DOHH2 (cell line): ENCODE results near the gene CYS1.

ENCODE experiments used
- H3F3A ChIP-seq: fragments of 200-600 bp; sonication (generic), shearing (Covaris generic); 2 replicates; pipeline ENCODE4 v1.6.0; 2016; ENCODE audit warnings: antibody characterized with exemption, mild to moderate bottlenecking; ENCODE audit not compliant: control insufficient read depth, insufficient read depth
- H3K27ac ChIP-seq: fragments of 200-600 bp; sonication (generic); 2 replicates; pipeline ENCODE4 v1.5.1; 2014; ENCODE audit warnings: low read depth, mild to moderate bottlenecking, low read length, moderate library complexity
- H3K27me3 ChIP-seq: fragments of 200-600 bp; sonication (generic); 2 replicates; pipeline ENCODE4 v1.6.1; 2014; ENCODE audit warnings: mild to moderate bottlenecking, low read length, mixed read lengths; ENCODE audit not compliant: control insufficient read depth
- H3K36me3 ChIP-seq: fragments of 200-600 bp; sonication (generic); 2 replicates; pipeline ENCODE4 v1.6.1; 2014; ENCODE audit warnings: mild to moderate bottlenecking, low read length, moderate library complexity, mixed read lengths; ENCODE audit not compliant: control insufficient read depth
- H3K4me1 ChIP-seq: fragments of 200-600 bp; sonication (generic); 2 replicates; pipeline ENCODE4 v1.6.1; 2014; ENCODE audit warnings: mild to moderate bottlenecking, low read length, mixed read lengths; ENCODE audit not compliant: control insufficient read depth
- H3K4me2 ChIP-seq: fragments of 200-600 bp; sonication (generic); 2 replicates; pipeline ENCODE4 v1.6.0; 2014; ENCODE audit warnings: mild to moderate bottlenecking, low read length, moderate library complexity
- H3K4me3 ChIP-seq: fragments of 200-600 bp; sonication (generic); 2 replicates; pipeline ENCODE4 v1.5.1; 2014; ENCODE audit warnings: mild to moderate bottlenecking, low read length, mixed read lengths
- H3K79me2 ChIP-seq: fragments of 200-600 bp; sonication (generic); 2 replicates; pipeline ENCODE4 v1.6.1; 2014; ENCODE audit warnings: mild to moderate bottlenecking, low read length, mixed read lengths; ENCODE audit not compliant: control insufficient read depth
- H3K9me2 ChIP-seq: fragments of 200-600 bp; sonication (generic); replicated peaks from 2 replicates; pipeline ENCODE4 v1.6.1; 2014; ENCODE audit warnings: mild to moderate bottlenecking, low read length, mixed read lengths; ENCODE audit not compliant: control insufficient read depth
- H3K9me3 ChIP-seq: fragments of 200-600 bp; sonication (generic); 2 replicates; pipeline ENCODE4 v1.6.1; 2014; ENCODE audit warnings: antibody characterized with exemption, low read length, mixed read lengths; ENCODE audit not compliant: control insufficient read depth, insufficient read depth
- H4K20me1 ChIP-seq: fragments of 200-600 bp; sonication (generic); 2 replicates; pipeline ENCODE4 v1.6.0; 2014; ENCODE audit warnings: low read depth, mild to moderate bottlenecking, antibody characterized with exemption, low read length, moderate library complexity; ENCODE audit not compliant: control insufficient read depth, insufficient read depth
- EZH2phosphoT487 ChIP-seq: fragments of 200-600 bp; sonication (generic); IDR thresholded peaks from 2 replicates; pipeline ENCODE4 v1.6.1; 2017; ENCODE audit warnings: borderline replicate concordance, mild to moderate bottlenecking, antibody characterized with exemption, low read length, moderate library complexity, mixed read lengths
- TF ChIP-seq, protein P1 (sequence below): fragments of 200-600 bp; sonication (generic); IDR thresholded peaks from one replicate; pipeline ENCODE4 v1.5.1; 2014; ENCODE audit warnings: antibody characterized with exemption, mild to moderate bottlenecking, low read depth, low read length; ENCODE audit not compliant: poor library complexity, severe bottlenecking

CYS1 gene

DNA sequence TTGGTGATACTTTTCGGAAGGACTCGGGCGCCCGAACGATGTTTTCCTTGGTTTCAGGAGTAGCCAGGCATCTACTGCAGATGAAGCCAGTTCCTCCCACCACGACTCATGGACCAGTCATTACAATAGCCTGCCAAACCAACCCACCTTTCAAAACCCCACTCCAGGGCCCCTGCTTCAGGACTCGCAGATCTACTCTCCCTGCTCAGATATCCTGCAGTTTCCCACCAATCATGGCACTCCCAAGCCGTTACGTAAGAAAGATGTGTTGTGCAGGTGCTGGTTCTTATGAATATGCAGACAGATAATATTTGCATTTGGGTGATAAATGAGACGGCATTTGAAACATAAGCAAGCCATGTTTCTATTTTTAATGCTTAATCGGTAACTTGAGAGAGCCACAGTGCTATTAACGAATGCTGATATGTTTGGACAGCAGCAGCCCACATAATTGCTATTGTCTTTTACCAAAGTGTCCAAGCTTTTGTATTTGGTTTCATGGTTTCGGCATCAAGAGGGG lies 3.5 kb upstream of the CYS1 start:
- H3K27ac ChIP-seq: peak overlapping the region; percentile 97
- H3F3A ChIP-seq: peaks cover 33% of the 10 kb centered on the region
- H3K4me3 ChIP-seq: peak overlapping the region; percentile 65
- H3K9me2 ChIP-seq: no peaks in the 10 kb centered on the region
- no peaks in the 10 kb centered on the region for H3K36me3 ChIP-seq
- peaks cover 8% of the 10 kb centered on the region for H3K27me3 ChIP-seq
- no peaks in the 10 kb centered on the region for H3K9me3 ChIP-seq
- peak overlapping the region; percentile 90 for H3K4me2 ChIP-seq
- no peaks in the 10 kb centered on the region for H4K20me1 ChIP-seq
- H3K79me2 ChIP-seq: no peaks in the 10 kb centered on the region
- TF ChIP-seq EZH2phosphoT487: no peak
- TF ChIP-seq, protein P1, sequence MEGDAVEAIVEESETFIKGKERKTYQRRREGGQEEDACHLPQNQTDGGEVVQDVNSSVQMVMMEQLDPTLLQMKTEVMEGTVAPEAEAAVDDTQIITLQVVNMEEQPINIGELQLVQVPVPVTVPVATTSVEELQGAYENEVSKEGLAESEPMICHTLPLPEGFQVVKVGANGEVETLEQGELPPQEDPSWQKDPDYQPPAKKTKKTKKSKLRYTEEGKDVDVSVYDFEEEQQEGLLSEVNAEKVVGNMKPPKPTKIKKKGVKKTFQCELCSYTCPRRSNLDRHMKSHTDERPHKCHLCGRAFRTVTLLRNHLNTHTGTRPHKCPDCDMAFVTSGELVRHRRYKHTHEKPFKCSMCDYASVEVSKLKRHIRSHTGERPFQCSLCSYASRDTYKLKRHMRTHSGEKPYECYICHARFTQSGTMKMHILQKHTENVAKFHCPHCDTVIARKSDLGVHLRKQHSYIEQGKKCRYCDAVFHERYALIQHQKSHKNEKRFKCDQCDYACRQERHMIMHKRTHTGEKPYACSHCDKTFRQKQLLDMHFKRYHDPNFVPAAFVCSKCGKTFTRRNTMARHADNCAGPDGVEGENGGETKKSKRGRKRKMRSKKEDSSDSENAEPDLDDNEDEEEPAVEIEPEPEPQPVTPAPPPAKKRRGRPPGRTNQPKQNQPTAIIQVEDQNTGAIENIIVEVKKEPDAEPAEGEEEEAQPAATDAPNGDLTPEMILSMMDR: no peak
- H3K4me1 ChIP-seq: peaks cover 89% of the 10 kb centered on the region

DNA sequence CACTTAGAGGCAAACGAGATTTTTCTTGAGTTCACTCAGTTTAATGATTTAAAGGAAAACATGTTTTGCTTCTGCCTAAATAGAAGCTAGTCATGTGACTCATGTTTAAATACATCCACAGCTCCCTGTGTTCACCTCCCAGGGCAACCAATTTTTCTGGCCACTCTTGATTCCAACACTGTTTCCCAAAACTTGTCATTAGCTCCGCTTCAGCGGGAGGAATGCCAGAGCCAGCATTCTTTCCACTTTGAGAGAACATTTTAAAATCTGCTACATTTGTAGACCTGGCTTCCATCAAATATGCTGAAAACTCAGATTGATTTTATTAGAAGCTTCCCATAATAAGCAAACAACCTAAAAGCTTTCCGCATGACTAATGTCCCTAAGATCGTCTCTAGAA lies 2.8 kb upstream of the CYS1 start:
- H4K20me1 ChIP-seq: no peaks in the 10 kb centered on the region
- H3F3A ChIP-seq: peaks cover 33% of the 10 kb centered on the region
- peaks cover 91% of the 10 kb centered on the region for H3K4me1 ChIP-seq
- H3K36me3 ChIP-seq: no peaks in the 10 kb centered on the region
- H3K9me2 ChIP-seq: no peaks in the 10 kb centered on the region
- peak overlapping the region; percentile 97 for H3K27ac ChIP-seq
- no peaks in the 10 kb centered on the region for H3K9me3 ChIP-seq
- no peaks in the 10 kb centered on the region for H3K79me2 ChIP-seq
- H3K4me2 ChIP-seq: peak overlapping the region; percentile 90
- TF ChIP-seq EZH2phosphoT487: no peak
- TF ChIP-seq, protein P1: no peak
- peaks cover 15% of the 10 kb centered on the region for H3K27me3 ChIP-seq
- peak overlapping the region; percentile 65 for H3K4me3 ChIP-seq

DNA sequence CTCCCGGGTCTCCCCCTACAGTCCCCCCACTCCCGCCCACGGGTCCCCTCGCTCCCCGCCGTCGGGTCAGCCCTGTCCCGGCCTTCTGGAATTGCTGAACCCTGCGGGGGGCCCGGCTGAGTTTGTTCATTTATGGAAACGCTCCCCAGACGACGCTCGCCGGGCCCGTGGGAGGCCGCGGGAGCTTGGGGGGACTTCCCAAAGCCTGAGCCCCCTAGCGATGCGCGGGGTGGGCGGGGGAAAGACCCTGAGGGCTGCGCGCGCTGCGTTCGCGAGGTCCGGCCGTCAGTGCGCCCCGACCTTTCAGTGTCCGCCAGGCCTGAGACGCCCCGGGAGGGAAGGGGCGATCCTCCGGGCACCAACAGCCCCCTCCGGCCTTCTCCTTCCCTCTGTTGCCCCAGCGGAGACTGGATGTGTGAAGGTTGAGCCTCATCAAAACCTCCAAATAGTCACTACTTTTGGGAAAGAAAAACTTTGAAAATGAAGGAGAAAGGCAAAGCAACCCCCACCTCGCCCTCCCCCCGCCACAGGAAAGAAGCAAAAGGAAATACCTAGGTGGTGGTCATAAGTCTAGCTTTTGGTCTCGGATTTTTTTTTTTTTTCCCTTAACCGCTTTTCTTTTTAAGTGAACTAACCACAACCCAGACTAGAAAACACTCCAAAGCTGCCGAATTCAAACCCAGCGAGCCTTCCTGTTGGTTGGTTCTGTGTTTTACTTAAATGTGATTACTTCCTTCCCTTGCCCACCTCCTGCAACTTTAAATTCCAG lies 509 bp upstream of the CYS1 start:
- peak overlapping the region; percentile 72 for H3K4me3 ChIP-seq
- H3K4me2 ChIP-seq: peak overlapping the region; percentile 90
- H3F3A ChIP-seq: peaks cover 33% of the 10 kb centered on the region
- no peaks in the 10 kb centered on the region for H3K9me3 ChIP-seq
- H3K79me2 ChIP-seq: no peaks in the 10 kb centered on the region
- peaks cover 68% of the 10 kb centered on the region for H3K4me1 ChIP-seq
- no peaks in the 10 kb centered on the region for H3K9me2 ChIP-seq
- no peak for TF ChIP-seq EZH2phosphoT487
- TF ChIP-seq, protein P1: peak; percentile 16
- no peaks in the 10 kb centered on the region for H3K36me3 ChIP-seq
- no peaks in the 10 kb centered on the region for H4K20me1 ChIP-seq
- H3K27me3 ChIP-seq: peaks cover 21% of the 10 kb centered on the region
- H3K27ac ChIP-seq: peak overlapping the region; percentile 97
